ENCODE data around the gene ARHGAP1. TPM values are rescaled to one million over a fixed set of nuclear protein-coding genes. Genes with fewer than 3 reads are reported as not detected.

ARHGAP1 gene
- total and polyA plus RNA-seq, 2 donors (not counting 3 experiments of a cell fraction or from before 2014, with no cell fraction given) = 30.9 to 58.2 TPM

- Histone ChIP-seq H3K9me3 (replicated peaks; ENCODE audit: control insufficient read depth, insufficient read depth, low read length) (no peaks in the 10 kb centered on the region), H3K27me3 (ENCODE audit: control insufficient read depth in 2 of 2, insufficient read depth in 2 of 2, low read length in 2 of 2) (no peaks in the 10 kb centered on the region), H4K20me1 (replicated peaks; ENCODE audit: control insufficient read depth, extremely low read depth, insufficient read depth, low read length) (no peaks in the 10 kb centered on the region), H3K4me3 (replicated peaks in 1 of 3; ENCODE audit: insufficient read depth in 1 of 3, low read depth in 1 of 3, low read length in 3 of 3) (no peak overlapping the region), H2AFZ (ENCODE audit: low read depth, low read length) (no peak overlapping the region), H3K9me1 (replicated peaks; ENCODE audit: control insufficient read depth, extremely low read depth, insufficient read depth, low read length) (no peaks in the 10 kb centered on the region), H3K27ac (ENCODE audit: insufficient read depth, low read depth, low read length) (no peak overlapping the region), H3K9ac (replicated peaks; ENCODE audit: extremely low read depth, insufficient read depth, low read length) (no peak overlapping the region), H3K4me1 (ENCODE audit: control insufficient read depth, extremely low read depth, insufficient read depth, low read length) (no peaks in the 10 kb centered on the region), H3K4me2 (ENCODE audit: insufficient read depth, low read length) (no peak overlapping the region), H3K79me2 (ENCODE audit: control insufficient read depth, insufficient read depth, low read length) (no peaks in the 10 kb centered on the region), H3K36me3 (ENCODE audit: control insufficient read depth in 2 of 2, extremely low read depth in 1 of 2, insufficient read depth in 2 of 2, low read length in 2 of 2) (peaks cover 42 to 43% of the 10 kb centered on the region in 2 experiments)
- TF ChIP-seq MYC (IDR thresholded peaks at IDR 0.05; ENCODE audit: low read depth, low read length) (no peak), CTCF (IDR thresholded peaks at IDR 0.05; ENCODE audit: extremely low read depth in 1 of 2, insufficient read depth in 1 of 2, low read depth in 1 of 2, low read length in 2 of 2) (no peak), POLR2AphosphoS5 (IDR thresholded peaks at IDR 0.05; ENCODE audit: insufficient read depth, low read depth, low read length) (no peak), POLR2A (IDR thresholded peaks at IDR 0.05; ENCODE audit: low read depth, low read length) (no peak), GATA2 (IDR thresholded peaks at IDR 0.05; ENCODE audit: insufficient read depth, insufficient read length, low read depth, low read length) (no peak), EZH2 (IDR thresholded peaks at IDR 0.05; ENCODE audit: borderline replicate concordance, low read depth, low read length, severe bottlenecking) (no peak), FOS (IDR thresholded peaks at IDR 0.05; ENCODE audit: borderline replicate concordance, insufficient read depth, low read length) (no peak)
- TF ChIP-seq, protein P1, sequence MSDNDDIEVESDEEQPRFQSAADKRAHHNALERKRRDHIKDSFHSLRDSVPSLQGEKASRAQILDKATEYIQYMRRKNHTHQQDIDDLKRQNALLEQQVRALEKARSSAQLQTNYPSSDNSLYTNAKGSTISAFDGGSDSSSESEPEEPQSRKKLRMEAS (IDR thresholded peaks at IDR 0.05; ENCODE audit: insufficient read depth, insufficient read length) = no peak
- BruUV-seq (replicated peaks) = no TSS peak
- DNase-seq (ENCODE audit: low read depth, low spot score) (no peak), FAIRE-seq (no peak)
- dilution Hi-C loops (cut with MboI; ENCODE audit: extremely low pct_ligation_motif_present, low sequenced_read_pairs) (no loop called here), intact Hi-C loops (cut with micrococcal nuclease) (no loop called here)
- ChIA-PET POLR2A (no interaction called here), CTCF (no interaction called here)
These were observed 44.9 kb upstream of the ARHGAP1 start for GRCh38 chr11:46745328-46745727.
